ENCODE measurements around the gene DPP8.

- TF ChIP-seq EZH2 (IDR thresholded peaks at IDR 0.05; ENCODE audit: low read depth) (no peak), CTCF (conservative IDR thresholded peaks at IDR 0.05) (no peak)
These were observed 11.1 kb upstream of the DPP8 start for GRCh38 chr15:65528461-65529060.

All from PC-9 (cell line).